Uterus (tissue), 2 donors: ENCODE measurements around the gene OSTM1.
"Not testable (repeated sequence)": the region's sequence is repeated elsewhere in the genome, so short reads cannot be mapped to it uniquely, and the experiment has no call there.

Source experiments
- POLR2A ChIP-seq, 2 donors: fragments of 450-650 bp; IDR thresholded peaks; one replicate each; pipeline ENCODE4 v1.6.1; 2016; ENCODE audit warnings: antibody characterized with exemption in 2 of 2, mild to moderate bottlenecking in 1 of 2, moderate library complexity in 1 of 2
- TF ChIP-seq, protein P1 (sequence below), 4 experiments: fragments of 200-600 bp in 2 of 4; fragments of 450-650 bp in 2 of 4; sonication (generic) in 2 of 4; IDR thresholded peaks; one replicate each; pipeline ENCODE4 v1.5.1; 2016 to 2019; ENCODE audit warnings: antibody characterized with exemption in 4 of 4, mild to moderate bottlenecking in 2 of 4, moderate library complexity in 1 of 4

DNA sequence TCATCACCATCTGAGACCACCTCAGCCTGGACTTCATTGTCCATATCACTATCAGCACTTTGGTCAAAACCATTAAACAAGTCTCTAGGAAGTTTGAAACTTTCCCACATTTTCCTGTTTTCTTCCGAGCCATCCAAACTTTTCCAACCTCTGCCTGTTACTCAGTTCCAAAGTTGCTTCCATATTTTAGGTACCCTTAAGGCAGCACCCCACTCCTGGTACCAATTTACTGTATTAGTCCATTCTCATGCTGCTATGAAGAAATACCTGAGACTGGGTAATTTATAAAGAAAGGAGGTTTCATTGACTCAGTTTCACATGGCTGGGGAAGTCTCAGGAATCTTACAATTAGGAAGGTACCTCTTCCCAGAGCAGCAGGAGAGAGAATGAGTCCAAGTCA is 65.3 kb downstream of the OSTM1 start:
- TF ChIP-seq, protein P1, sequence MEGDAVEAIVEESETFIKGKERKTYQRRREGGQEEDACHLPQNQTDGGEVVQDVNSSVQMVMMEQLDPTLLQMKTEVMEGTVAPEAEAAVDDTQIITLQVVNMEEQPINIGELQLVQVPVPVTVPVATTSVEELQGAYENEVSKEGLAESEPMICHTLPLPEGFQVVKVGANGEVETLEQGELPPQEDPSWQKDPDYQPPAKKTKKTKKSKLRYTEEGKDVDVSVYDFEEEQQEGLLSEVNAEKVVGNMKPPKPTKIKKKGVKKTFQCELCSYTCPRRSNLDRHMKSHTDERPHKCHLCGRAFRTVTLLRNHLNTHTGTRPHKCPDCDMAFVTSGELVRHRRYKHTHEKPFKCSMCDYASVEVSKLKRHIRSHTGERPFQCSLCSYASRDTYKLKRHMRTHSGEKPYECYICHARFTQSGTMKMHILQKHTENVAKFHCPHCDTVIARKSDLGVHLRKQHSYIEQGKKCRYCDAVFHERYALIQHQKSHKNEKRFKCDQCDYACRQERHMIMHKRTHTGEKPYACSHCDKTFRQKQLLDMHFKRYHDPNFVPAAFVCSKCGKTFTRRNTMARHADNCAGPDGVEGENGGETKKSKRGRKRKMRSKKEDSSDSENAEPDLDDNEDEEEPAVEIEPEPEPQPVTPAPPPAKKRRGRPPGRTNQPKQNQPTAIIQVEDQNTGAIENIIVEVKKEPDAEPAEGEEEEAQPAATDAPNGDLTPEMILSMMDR (IDR thresholded peaks at IDR 0.05), result not testable (repeated sequence)
- TF ChIP-seq POLR2A (IDR thresholded peaks at IDR 0.05), result not testable (repeated sequence)
